OCI-LY1 (cell line): ENCODE results near the gene CYP21A2.
"Not testable (repeated sequence)": the region's sequence is repeated elsewhere in the genome, so short reads cannot be mapped to it uniquely, and the experiment has no call there.

ENCODE experiments used
- H2AFZ ChIP-seq: fragments of 200-600 bp; sonication (generic), shearing (Covaris generic); 2 replicates; pipeline ENCODE4 v1.6.0; 2014; ENCODE audit warnings: antibody characterized with exemption, mild to moderate bottlenecking, low read length
- H3F3A ChIP-seq: fragments of 200-600 bp; sonication (generic), shearing (Covaris generic); 2 replicates; pipeline ENCODE4 v1.6.0; 2014; ENCODE audit warnings: mild to moderate bottlenecking, antibody characterized with exemption, low read length, moderate library complexity; ENCODE audit not compliant: insufficient read depth
- H3K27ac ChIP-seq: fragments of 200-600 bp; sonication (generic); 2 replicates; pipeline ENCODE4 v1.5.1; 2014; ENCODE audit warnings: low read length, mixed run types, mild to moderate bottlenecking, low read depth; ENCODE audit not compliant: poor library complexity, severe bottlenecking
- H3K27me3 ChIP-seq: fragments of 200-600 bp; sonication (generic); 2 replicates; pipeline ENCODE4 v1.6.0; 2014; ENCODE audit warnings: antibody characterized with exemption, mild to moderate bottlenecking, low read length, moderate library complexity; ENCODE audit not compliant: insufficient read depth
- H3K36me3 ChIP-seq: fragments of 200-600 bp; sonication (generic); 2 replicates; pipeline ENCODE4 v1.6.1; 2014; ENCODE audit warnings: mild to moderate bottlenecking, antibody characterized with exemption, low read length, moderate library complexity, mixed read lengths; ENCODE audit not compliant: insufficient read depth
- H3K4me1 ChIP-seq: fragments of 200-600 bp; sonication (generic); 2 replicates; pipeline ENCODE4 v1.5.1; 2014; ENCODE audit warnings: mild to moderate bottlenecking, low read length, moderate library complexity; ENCODE audit not compliant: insufficient read depth, severe bottlenecking
- H3K4me2 ChIP-seq: fragments of 200-600 bp; sonication (generic), shearing (Covaris generic); 2 replicates; pipeline ENCODE4 v1.6.1; 2014; ENCODE audit warnings: low read length
- H3K4me3 ChIP-seq: fragments of 200-600 bp; sonication (generic); 2 replicates; pipeline ENCODE4 v1.5.1; 2014; ENCODE audit warnings: low read length, low read depth, mild to moderate bottlenecking, mixed read lengths; ENCODE audit not compliant: poor library complexity, severe bottlenecking
- H3K79me2 ChIP-seq: fragments of 200-600 bp; shearing (Covaris generic); 2 replicates; pipeline ENCODE4 v1.6.1; 2016; ENCODE audit warnings: mixed run types, low read length, mixed read lengths; ENCODE audit not compliant: insufficient read depth
- H3K9ac ChIP-seq: fragments of 200-600 bp; sonication (generic), shearing (Covaris generic); 2 replicates; pipeline ENCODE4 v1.6.1; 2014; ENCODE audit warnings: mild to moderate bottlenecking, low read length, mixed read lengths
- H3K9me2 ChIP-seq: fragments of 200-600 bp; sonication (generic), shearing (Covaris generic); 2 replicates; pipeline ENCODE4 v1.6.1; 2014; ENCODE audit warnings: low read depth, mild to moderate bottlenecking, low read length, mixed read lengths
- H3K9me3 ChIP-seq: fragments of 200-600 bp; shearing (Covaris generic); 2 replicates; pipeline ENCODE4 v1.6.1; 2014; ENCODE audit warnings: low read length, mixed read lengths
- H4K20me1 ChIP-seq: fragments of 200-600 bp; sonication (generic), shearing (Covaris generic); 2 replicates; pipeline ENCODE4 v1.6.0; 2016; ENCODE audit warnings: mild to moderate bottlenecking, low read length; ENCODE audit not compliant: insufficient read depth
- EZH2 ChIP-seq: fragments of 200-600 bp; sonication (generic), shearing (Covaris generic); IDR thresholded peaks from 2 replicates; pipeline ENCODE4 v1.8.0; 2017; ENCODE audit warnings: borderline replicate concordance, mixed run types, mild to moderate bottlenecking, antibody characterized with exemption, low read length, moderate library complexity, mixed read lengths
- TF ChIP-seq, protein P1 (sequence below): fragments of 200-600 bp; sonication (generic), shearing (Covaris generic); IDR thresholded peaks from 2 replicates; pipeline ENCODE4 v1.5.1; 2017; ENCODE audit warnings: mild to moderate bottlenecking, antibody characterized with exemption, low read length, moderate library complexity, mixed read lengths

Gene CYP21A2

DNA sequence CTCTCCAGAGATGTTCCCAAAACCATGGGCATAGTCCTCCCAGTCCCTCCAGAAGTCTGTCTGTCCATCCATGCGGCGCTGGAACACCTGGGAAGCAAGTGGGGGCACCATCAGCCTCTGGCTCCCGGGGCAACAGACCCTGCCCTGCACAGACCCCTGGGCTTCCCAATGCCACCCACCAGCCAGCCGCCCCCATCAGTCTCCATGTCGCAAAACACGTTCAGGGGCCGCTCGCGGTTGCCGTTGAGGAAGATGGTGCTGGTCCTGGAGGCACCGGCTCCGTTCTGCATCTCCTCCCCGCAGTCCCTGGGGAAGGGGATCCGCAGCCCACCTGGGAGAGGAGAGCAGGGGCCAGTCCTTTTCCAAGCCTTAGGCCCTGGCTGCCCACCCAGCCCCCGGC, 4.1 kb downstream of the CYP21A2 start:
- H3K27ac ChIP-seq, H3K9me3 ChIP-seq, H4K20me1 ChIP-seq, H3K36me3 ChIP-seq, H3K4me2 ChIP-seq, H3F3A ChIP-seq, H3K27me3 ChIP-seq, H2AFZ ChIP-seq, H3K4me3 ChIP-seq, H3K4me1 ChIP-seq, H3K9me2 ChIP-seq, H3K9ac ChIP-seq, H3K79me2 ChIP-seq: not testable (repeated sequence)

- not testable (repeated sequence) for H3K36me3 ChIP-seq, H3K27me3 ChIP-seq, H3K4me2 ChIP-seq, H3F3A ChIP-seq, H3K9me2 ChIP-seq, H3K4me3 ChIP-seq, H4K20me1 ChIP-seq, H2AFZ ChIP-seq, H3K9me3 ChIP-seq, H3K9ac ChIP-seq, H3K79me2 ChIP-seq, H3K27ac ChIP-seq, H3K4me1 ChIP-seq
Observed at GRCh38 chr6:32043589-32044380, 5.6 kb downstream of the CYP21A2 start.

GRCh38 chr6:32044916-32045315, 6.7 kb downstream of the CYP21A2 start:
- H3K4me2 ChIP-seq, H3K79me2 ChIP-seq, H3K36me3 ChIP-seq, H3K27ac ChIP-seq, H3K9me3 ChIP-seq, H2AFZ ChIP-seq, H3K9ac ChIP-seq, H3F3A ChIP-seq, H3K9me2 ChIP-seq, H3K4me3 ChIP-seq, H3K4me1 ChIP-seq, H4K20me1 ChIP-seq, H3K27me3 ChIP-seq: not testable (repeated sequence)

- H3K27me3 ChIP-seq: no peaks in the 10 kb centered on the region
- H2AFZ ChIP-seq: no peak overlapping the region
- H3K9ac ChIP-seq: no peak overlapping the region
- no peaks in the 10 kb centered on the region for H3K9me2 ChIP-seq
- H3K4me3 ChIP-seq: no peak overlapping the region
- no peaks in the 10 kb centered on the region for H3K9me3 ChIP-seq
- H3K4me1 ChIP-seq: no peaks in the 10 kb centered on the region
- no peaks in the 10 kb centered on the region for H3K79me2 ChIP-seq
- no peaks in the 10 kb centered on the region for H4K20me1 ChIP-seq
- no peak overlapping the region for H3K4me2 ChIP-seq
- no peaks in the 10 kb centered on the region for H3K36me3 ChIP-seq
- H3K27ac ChIP-seq: no peak overlapping the region
- TF ChIP-seq, protein P1, sequence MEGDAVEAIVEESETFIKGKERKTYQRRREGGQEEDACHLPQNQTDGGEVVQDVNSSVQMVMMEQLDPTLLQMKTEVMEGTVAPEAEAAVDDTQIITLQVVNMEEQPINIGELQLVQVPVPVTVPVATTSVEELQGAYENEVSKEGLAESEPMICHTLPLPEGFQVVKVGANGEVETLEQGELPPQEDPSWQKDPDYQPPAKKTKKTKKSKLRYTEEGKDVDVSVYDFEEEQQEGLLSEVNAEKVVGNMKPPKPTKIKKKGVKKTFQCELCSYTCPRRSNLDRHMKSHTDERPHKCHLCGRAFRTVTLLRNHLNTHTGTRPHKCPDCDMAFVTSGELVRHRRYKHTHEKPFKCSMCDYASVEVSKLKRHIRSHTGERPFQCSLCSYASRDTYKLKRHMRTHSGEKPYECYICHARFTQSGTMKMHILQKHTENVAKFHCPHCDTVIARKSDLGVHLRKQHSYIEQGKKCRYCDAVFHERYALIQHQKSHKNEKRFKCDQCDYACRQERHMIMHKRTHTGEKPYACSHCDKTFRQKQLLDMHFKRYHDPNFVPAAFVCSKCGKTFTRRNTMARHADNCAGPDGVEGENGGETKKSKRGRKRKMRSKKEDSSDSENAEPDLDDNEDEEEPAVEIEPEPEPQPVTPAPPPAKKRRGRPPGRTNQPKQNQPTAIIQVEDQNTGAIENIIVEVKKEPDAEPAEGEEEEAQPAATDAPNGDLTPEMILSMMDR: no peak
- TF ChIP-seq EZH2: no peak
- H3F3A ChIP-seq: no peaks in the 10 kb centered on the region
Observed at GRCh38 chr6:32045811-32046449, 7.7 kb downstream of the CYP21A2 start.
